T-helper 17 cell (primary cell): ENCODE data around the gene LSS. TPM values are rescaled to one million over a fixed set of nuclear protein-coding genes. Genes with fewer than 3 reads are reported as not detected.

Experiments used
- ATAC-seq: fragments of 150-1000 bp; cut with Tn5 transposase; 2 replicates; pipeline ENCODE4 v1.10.0; 2021; ENCODE audit warnings: mild to moderate bottlenecking, moderate library complexity
- DNase-seq, 3 donors: peaks; one replicate each; pipeline versions ENCODE4 v3.0.0 to v3.0.0-alpha.2; 2020 to 2021
- H3K9me3 ChIP-seq: one replicate; pipeline ENCODE4 v1.7.0; 2013; ENCODE audit warnings: low read length, mild to moderate bottlenecking; ENCODE audit not compliant: control insufficient read depth, poor library complexity, severe bottlenecking
- H3K27ac Mint-ChIP-seq: one replicate; pipeline ENCODE4 v1.8.0; 2022; ENCODE audit warnings: mild to moderate bottlenecking, moderate library complexity, mixed read lengths
- H3K27me3 Mint-ChIP-seq: one replicate; pipeline ENCODE4 v1.8.0; 2022; ENCODE audit warnings: mixed read lengths
- H3K36me3 Mint-ChIP-seq: one replicate; pipeline ENCODE4 v1.8.0; 2022; ENCODE audit warnings: low read depth, mixed read lengths
- H3K4me1 Mint-ChIP-seq: one replicate; pipeline ENCODE4 v1.8.0; 2022; ENCODE audit warnings: mild to moderate bottlenecking, mixed read lengths
- H3K4me3 Mint-ChIP-seq: one replicate; pipeline ENCODE4 v1.8.0; 2022; ENCODE audit warnings: mild to moderate bottlenecking, moderate library complexity, mixed read lengths
- total RNA-seq, 4 donors: library from RNA in 2 of 4; stranded (reverse) in 2 of 4; gene quantifications; one replicate each; pipeline ENCODE4 v1.2.3 and lab custom pipeline; 2022 to 2026

Gene LSS
- total RNA-seq, 2 donors from 2014 or later = 31.1 to 36.8 TPM

GRCh38 chr21:46211786-46212720 lies 16.5 kb downstream of the LSS start:
- no peak overlapping the region for H3K27ac Mint-ChIP-seq
- H3K27me3 Mint-ChIP-seq = no peaks in the 10 kb centered on the region
- H3K4me3 Mint-ChIP-seq = no peak overlapping the region
- no peak for ATAC-seq
- H3K36me3 Mint-ChIP-seq = no peaks in the 10 kb centered on the region
- peaks cover 6% of the 10 kb centered on the region for H3K4me1 Mint-ChIP-seq
- H3K9me3 ChIP-seq = no peaks in the 10 kb centered on the region
- DNase-seq = no peak

DNA sequence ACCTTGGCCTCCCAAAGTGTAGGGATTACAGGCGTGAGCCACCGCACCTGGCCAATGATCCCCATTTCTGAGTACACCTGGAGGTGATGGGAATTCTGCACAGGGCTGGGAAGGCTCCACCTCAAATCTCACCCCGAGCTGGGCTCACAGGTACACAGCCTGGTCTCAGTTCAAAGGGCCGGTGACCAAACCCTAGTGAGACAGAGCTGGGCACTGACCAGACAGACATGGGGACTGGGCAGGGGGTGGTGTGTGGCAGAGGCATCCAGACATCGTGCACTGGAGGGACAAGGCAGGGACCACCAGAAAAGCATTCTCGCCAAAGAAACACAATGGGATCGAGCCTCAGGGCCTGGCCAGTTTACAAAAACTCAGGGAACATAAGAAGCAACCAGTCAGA lies 17.2 kb downstream of the LSS start:
- H3K9me3 ChIP-seq = no peaks in the 10 kb centered on the region
- no peaks in the 10 kb centered on the region for H3K36me3 Mint-ChIP-seq
- H3K27ac Mint-ChIP-seq = no peak overlapping the region
- no peak overlapping the region for H3K4me3 Mint-ChIP-seq
- H3K27me3 Mint-ChIP-seq = no peaks in the 10 kb centered on the region
- ATAC-seq (no peak), DNase-seq (no peak)
- peaks cover 6% of the 10 kb centered on the region for H3K4me1 Mint-ChIP-seq

GRCh38 chr21:46210378-46211136 lies 18.0 kb downstream of the LSS start:
- no peak overlapping the region for H3K4me3 Mint-ChIP-seq
- H3K36me3 Mint-ChIP-seq = no peaks in the 10 kb centered on the region
- no peak overlapping the region for H3K27ac Mint-ChIP-seq
- ATAC-seq (no peak), DNase-seq (no peak)
- no peaks in the 10 kb centered on the region for H3K27me3 Mint-ChIP-seq
- H3K4me1 Mint-ChIP-seq = peaks cover 4% of the 10 kb centered on the region
- H3K9me3 ChIP-seq = no peaks in the 10 kb centered on the region

DNA sequence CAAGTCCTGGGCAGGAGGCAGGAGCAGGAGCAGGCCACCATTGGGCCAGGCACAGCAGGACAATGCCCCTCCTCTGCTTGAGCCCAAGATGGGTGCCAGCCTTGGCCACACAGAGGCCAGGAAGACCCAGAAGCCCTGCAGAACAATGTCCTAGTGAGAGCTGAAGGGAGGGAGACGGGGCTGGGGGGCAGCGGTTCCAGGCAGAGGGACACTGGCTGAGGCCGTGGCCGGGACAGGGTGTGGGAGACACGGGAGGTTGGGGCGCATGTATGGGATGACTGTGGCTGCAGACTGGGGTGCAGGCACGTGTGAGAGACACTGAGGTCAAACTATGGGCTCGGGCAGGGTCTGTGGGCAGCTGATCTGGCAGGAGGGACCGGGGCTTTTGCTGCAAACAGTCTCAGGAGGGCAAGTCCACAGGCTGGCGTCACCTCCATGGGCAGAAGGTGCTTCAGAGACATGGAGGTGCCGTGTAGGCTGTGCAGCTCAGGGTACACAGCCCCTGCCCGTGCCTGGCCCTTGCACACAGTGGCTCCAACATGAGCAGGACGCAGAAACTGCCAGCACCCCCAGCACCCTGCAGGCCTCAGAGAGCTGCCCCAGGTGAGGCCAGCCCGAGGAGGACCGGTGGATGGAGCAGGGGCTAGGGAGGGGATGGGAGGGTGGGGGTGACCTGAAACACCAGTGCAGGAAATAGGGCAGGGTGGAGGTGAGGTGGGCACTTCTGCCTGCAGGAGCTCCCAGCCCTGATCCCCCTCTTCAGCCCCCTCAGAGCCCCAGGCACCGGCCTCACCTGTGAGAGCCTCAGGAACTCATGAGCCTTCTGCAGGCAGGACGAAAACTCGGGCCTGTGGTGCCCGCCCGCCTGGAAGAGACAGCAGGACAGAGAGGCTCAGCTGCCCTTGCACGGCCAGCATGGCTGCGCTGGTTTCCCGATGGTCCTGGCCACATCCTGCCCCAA lies 19.5 kb downstream of the LSS start:
- DNase-seq (no peak), ATAC-seq (no peak)
- H3K4me3 Mint-ChIP-seq = no peak overlapping the region
- no peak overlapping the region for H3K27ac Mint-ChIP-seq
- no peaks in the 10 kb centered on the region for H3K9me3 ChIP-seq
- H3K27me3 Mint-ChIP-seq = no peaks in the 10 kb centered on the region
- no peaks in the 10 kb centered on the region for H3K36me3 Mint-ChIP-seq
- H3K4me1 Mint-ChIP-seq = no peaks in the 10 kb centered on the region

- H3K9me3 ChIP-seq = no peaks in the 10 kb centered on the region
- Mint-ChIP-seq H3K27ac (no peak overlapping the region), H3K36me3 (no peaks in the 10 kb centered on the region), H3K4me1 (peaks cover under 1% of the 10 kb centered on the region), H3K4me3 (no peak overlapping the region), H3K27me3 (no peaks in the 10 kb centered on the region)
- no peak for ATAC-seq
- no peak for DNase-seq
Measured at GRCh38 chr21:46207920-46208591, 20.5 kb downstream of the LSS start.

GRCh38 chr21:46207006-46207919 lies 21.3 kb downstream of the LSS start:
- ATAC-seq (no peak), DNase-seq (no peak)
- no peaks in the 10 kb centered on the region for H3K27me3 Mint-ChIP-seq
- H3K4me1 Mint-ChIP-seq = peaks cover 3% of the 10 kb centered on the region
- H3K27ac Mint-ChIP-seq = no peak overlapping the region
- H3K36me3 Mint-ChIP-seq = no peaks in the 10 kb centered on the region
- H3K4me3 Mint-ChIP-seq = no peak overlapping the region
- no peaks in the 10 kb centered on the region for H3K9me3 ChIP-seq

DNA sequence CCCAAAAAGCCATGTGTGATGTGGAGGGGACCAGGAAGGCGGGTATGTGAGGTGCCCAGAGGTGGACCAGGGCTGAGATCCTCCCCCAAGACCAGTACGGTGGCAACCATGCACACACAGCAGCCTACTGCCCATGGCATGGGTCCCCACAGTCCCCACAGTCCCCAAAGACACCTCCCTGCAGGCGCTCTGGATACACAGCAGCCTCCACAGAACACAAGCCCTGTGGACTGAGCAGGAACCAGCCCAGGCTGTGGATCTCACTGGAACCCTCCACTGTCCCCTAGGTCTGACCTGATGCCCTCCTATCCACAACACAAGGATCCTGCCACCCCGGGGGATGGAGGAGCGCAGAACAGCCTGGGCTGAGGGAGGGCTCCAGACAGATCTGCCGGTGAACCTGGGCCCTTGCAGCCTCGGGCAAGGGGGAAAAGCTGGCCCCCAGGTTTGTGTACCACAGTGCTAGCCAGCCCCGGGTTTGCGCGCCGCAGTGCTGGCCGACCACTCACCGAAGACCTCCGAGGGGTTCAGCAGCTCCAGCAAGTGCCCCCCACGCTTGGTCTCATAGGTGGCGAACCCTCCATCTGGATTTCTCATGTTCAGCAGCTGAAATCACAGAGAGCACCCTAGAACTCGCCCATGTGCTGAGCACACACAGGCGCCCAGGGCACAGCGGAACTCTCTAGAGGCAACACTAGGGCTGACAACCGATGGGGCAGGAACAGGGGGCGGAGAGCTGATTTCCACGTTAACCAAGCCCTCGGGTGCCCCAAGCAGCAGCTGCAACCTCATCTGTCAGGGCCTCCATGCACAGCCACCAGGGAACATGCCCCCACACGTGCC lies 22.2 kb downstream of the LSS start:
- Mint-ChIP-seq H3K4me1 (peaks cover 3% of the 10 kb centered on the region), H3K27ac (no peak overlapping the region), H3K27me3 (no peaks in the 10 kb centered on the region), H3K36me3 (no peaks in the 10 kb centered on the region), H3K4me3 (no peak overlapping the region)
- ATAC-seq (no peak), DNase-seq (no peak)
- H3K9me3 ChIP-seq = no peaks in the 10 kb centered on the region

- ATAC-seq = no peak
- DNase-seq = no peak
- Mint-ChIP-seq H3K36me3 (no peaks in the 10 kb centered on the region), H3K4me3 (no peak overlapping the region), H3K4me1 (peaks cover 3% of the 10 kb centered on the region), H3K27me3 (no peaks in the 10 kb centered on the region), H3K27ac (no peak overlapping the region)
- H3K9me3 ChIP-seq = no peaks in the 10 kb centered on the region
Measured at GRCh38 chr21:46205766-46206162, 22.8 kb downstream of the LSS start.

DNA sequence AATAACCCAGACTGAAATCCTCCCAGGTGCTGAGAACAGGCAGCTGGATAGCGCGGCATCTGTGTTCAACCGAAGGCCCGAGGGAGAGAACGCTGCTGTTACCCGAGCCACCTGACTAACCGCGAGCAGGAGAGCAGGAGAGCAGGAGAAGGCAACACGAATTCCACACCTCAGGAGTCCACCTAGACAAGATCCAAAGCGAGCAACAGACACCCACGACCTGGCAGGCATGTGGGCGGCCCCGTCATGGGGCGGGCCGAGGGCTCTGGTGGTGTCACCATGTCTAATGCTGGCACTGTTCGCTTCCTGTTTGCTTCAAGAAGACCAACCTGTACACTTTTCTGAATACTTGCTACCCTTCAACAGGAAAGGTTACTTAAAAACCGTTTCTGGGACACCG lies 23.4 kb downstream of the LSS start:
- no peak overlapping the region for H3K4me3 Mint-ChIP-seq
- DNase-seq (no peak), ATAC-seq (no peak)
- peaks cover 2% of the 10 kb centered on the region for H3K36me3 Mint-ChIP-seq
- no peaks in the 10 kb centered on the region for H3K27me3 Mint-ChIP-seq
- no peaks in the 10 kb centered on the region for H3K9me3 ChIP-seq
- H3K4me1 Mint-ChIP-seq = peaks cover 3% of the 10 kb centered on the region
- H3K27ac Mint-ChIP-seq = no peak overlapping the region

DNA sequence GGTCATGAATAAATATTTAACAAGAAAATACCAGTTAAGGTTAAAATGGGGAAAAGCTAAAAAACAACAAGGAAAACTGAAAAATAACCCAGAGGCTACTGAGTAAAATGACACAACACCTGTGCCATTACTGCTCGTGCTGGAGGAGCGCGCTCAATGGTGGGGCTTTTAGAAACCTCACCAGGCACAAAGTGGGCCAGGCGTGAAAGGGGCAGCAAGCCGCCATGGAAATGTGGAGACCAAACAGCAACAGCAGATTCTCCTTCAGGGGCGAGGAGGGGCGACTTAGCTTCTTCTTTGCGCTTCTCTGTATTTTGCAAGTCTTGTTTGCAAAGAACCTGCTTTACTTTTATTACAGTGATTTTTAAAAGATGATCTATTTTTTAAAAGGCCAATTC lies 25.4 kb downstream of the LSS start:
- Mint-ChIP-seq H3K4me1 (peaks cover 5% of the 10 kb centered on the region), H3K27ac (no peak overlapping the region), H3K36me3 (peaks cover 2% of the 10 kb centered on the region), H3K4me3 (no peak overlapping the region), H3K27me3 (no peaks in the 10 kb centered on the region)
- DNase-seq (no peak), ATAC-seq (no peak)
- H3K9me3 ChIP-seq = no peaks in the 10 kb centered on the region

- Mint-ChIP-seq H3K4me1 (peaks cover 5% of the 10 kb centered on the region), H3K4me3 (no peak overlapping the region), H3K27ac (no peak overlapping the region), H3K27me3 (no peaks in the 10 kb centered on the region), H3K36me3 (peaks cover 2% of the 10 kb centered on the region)
- no peaks in the 10 kb centered on the region for H3K9me3 ChIP-seq
- peak; percentile 20 for ATAC-seq
- DNase-seq = no peak
Measured at GRCh38 chr21:46202592-46203202, 25.9 kb downstream of the LSS start.
